HCT116 (cell line): ENCODE results near the gene GATM. TPM values are rescaled to one million over a fixed set of nuclear protein-coding genes. Genes with fewer than 3 reads are reported as not detected.

Source experiments
- ATAC-seq: fragments of 200-7000 bp; cut with Tn5 transposase; 2 replicates; pipeline ENCODE4 v1.9.1; 2020; ENCODE audit warnings: mild to moderate bottlenecking, moderate library complexity
- BruUV-seq: library from RNA; stranded (reverse); fragments of 400-500 nt; replicated peaks from 2 replicates; lab custom pipeline; 2021; lab: Mats Ljungman, UMichigan
- CTCF ChIA-PET: fragments of 300-600 bp; sonication (Branson Sonifier 250); formaldehyde crosslinking; loops from one replicate; lab custom pipeline; 2021; ENCODE audit warnings: antibody characterized with exemption; lab: Charles Lee
- POLR2A ChIA-PET: fragments of 300-600, 350-600 bp; sonication (Branson Sonifier 250); formaldehyde crosslinking; loops from one replicate; lab custom pipeline; 2021; ENCODE audit warnings: antibody characterized with exemption; lab: Charles Lee
- RAD21 ChIA-PET, 2 experiments: fragments of 300-600 bp; sonication (Branson Sonifier 250); formaldehyde crosslinking; loops; one replicate each; lab custom pipeline; 2023; ENCODE audit warnings: low total read pairs in 2 of 2; ENCODE audit not compliant: uncharacterized antibody in 2 of 2, unreplicated experiment in 2 of 2, low non-redundant PET in 1 of 2; lab: Charles Lee
- DNase-seq: peaks from one replicate; pipeline ENCODE4 v3.0.0-alpha.2; 2010; ENCODE audit warnings: low read depth, low spot score
- H2AFZ ChIP-seq: fragments of 200-600 bp; shearing (Covaris generic), sonication (generic); 2 replicates; pipeline ENCODE4 v1.6.1; 2017; ENCODE audit warnings: low read depth, mixed run types, mixed read lengths, antibody characterized with exemption, low read length; ENCODE audit not compliant: poor library complexity, severe bottlenecking
- H3K27ac ChIP-seq: 2 replicates; pipeline ENCODE4 v1.5.1; 2012; ENCODE audit warnings: low read depth, low read length
- H3K27me3 ChIP-seq: fragments of 200-600 bp; sonication (generic); 2 replicates; pipeline ENCODE4 v1.6.1; 2016; ENCODE audit warnings: mixed run types, low read length, mixed read lengths; ENCODE audit not compliant: insufficient read depth
- H3K36me3 ChIP-seq, 2 experiments: fragments of 200-500 bp in 1 of 2; fragments of 200-600 bp in 1 of 2; sonication (Bioruptor generic) in 1 of 2; sonication (generic) in 1 of 2; 2 replicates each; pipeline versions ENCODE4 v1.5.1 to v1.6.1; 2014 to 2016; ENCODE audit warnings: low read length in 2 of 2, inconsistent platforms in 1 of 2, mixed read lengths in 1 of 2, mixed run types in 1 of 2; ENCODE audit not compliant: insufficient read depth in 2 of 2, control insufficient read depth in 1 of 2
- H3K4me1 ChIP-seq, 2 experiments: fragments of 200-600 bp in 1 of 2; sonication (generic) in 1 of 2; 2 replicates each; pipeline versions ENCODE4 v1.5.1 to v1.6.1; 2012 to 2017; ENCODE audit warnings: low read length in 2 of 2, inconsistent platforms in 1 of 2, mild to moderate bottlenecking in 1 of 2, mixed read lengths in 1 of 2, mixed run types in 1 of 2, moderate library complexity in 1 of 2; ENCODE audit not compliant: insufficient read depth in 2 of 2, control insufficient read depth in 1 of 2
- H3K4me2 ChIP-seq: fragments of 200-600 bp; sonication (generic); 2 replicates; pipeline ENCODE4 v1.6.1; 2017; ENCODE audit warnings: mixed run types, low read length, mixed read lengths
- H3K4me3 ChIP-seq, 2 experiments: fragments of 200-600 bp in 1 of 2; sonication (generic) in 1 of 2; replicated peaks in 1 of 2; 2 replicates each; pipeline ENCODE4 v1.5.1; 2011 to 2016; ENCODE audit warnings: low read length in 2 of 2, control low read depth in 1 of 2, low read depth in 1 of 2, mild to moderate bottlenecking in 1 of 2, mixed read lengths in 1 of 2, mixed run types in 1 of 2
- H3K79me2 ChIP-seq: fragments of 200-600 bp; sonication (generic); 2 replicates; pipeline ENCODE4 v1.6.1; 2017; ENCODE audit warnings: mild to moderate bottlenecking, mixed run types, low read length, moderate library complexity, mixed read lengths; ENCODE audit not compliant: insufficient read depth
- H3K9ac ChIP-seq: fragments of 200-600 bp; sonication (generic); 2 replicates; pipeline ENCODE4 v1.6.1; 2016; ENCODE audit warnings: low read length, mixed read lengths
- H3K9me2 ChIP-seq: fragments of 200-600 bp; sonication (generic), shearing (Covaris generic); 2 replicates; pipeline ENCODE4 v1.6.1; 2017; ENCODE audit warnings: mixed run types, mild to moderate bottlenecking, moderate library complexity; ENCODE audit not compliant: insufficient read depth
- H3K9me3 ChIP-seq, 2 experiments: fragments of 200-500 bp in 1 of 2; fragments of 200-600 bp in 1 of 2; sonication (Bioruptor generic) in 1 of 2; sonication (generic) in 1 of 2; 2 replicates each; pipeline ENCODE4 v1.6.1; 2014 to 2017; ENCODE audit warnings: low read length in 2 of 2, mixed read lengths in 2 of 2, inconsistent platforms in 1 of 2, low read depth in 1 of 2, mild to moderate bottlenecking in 1 of 2, mixed run types in 1 of 2, moderate library complexity in 1 of 2; ENCODE audit not compliant: control insufficient read depth in 1 of 2, insufficient read depth in 1 of 2
- H4K20me1 ChIP-seq: fragments of 200-600 bp; sonication (generic), shearing (Covaris generic); 2 replicates; pipeline ENCODE4 v1.6.1; 2017; ENCODE audit warnings: mixed run types, mild to moderate bottlenecking, moderate library complexity; ENCODE audit not compliant: insufficient read depth
- CEBPB ChIP-seq: IDR thresholded peaks from 2 replicates; pipeline ENCODE4 v1.6.1; 2012; ENCODE audit warnings: low read depth
- EGR1 ChIP-seq: IDR thresholded peaks from 2 replicates; pipeline ENCODE4 v1.6.1; 2012; ENCODE audit warnings: low read depth
- ELF1 ChIP-seq: IDR thresholded peaks from 2 replicates; pipeline ENCODE4 v1.6.1; 2012; ENCODE audit warnings: low read depth, borderline replicate concordance
- EZH2 ChIP-seq: fragments of 200-600 bp; sonication (generic); IDR thresholded peaks from 2 replicates; pipeline ENCODE4 v1.6.1; 2017; ENCODE audit warnings: antibody characterized with exemption, mixed run types
- EZH2phosphoT487 ChIP-seq: fragments of 200-600 bp; IDR thresholded peaks from 2 replicates; pipeline ENCODE4 v1.6.1; 2018; ENCODE audit warnings: antibody characterized with exemption, borderline replicate concordance
- FOSL1 ChIP-seq: IDR thresholded peaks from 2 replicates; pipeline ENCODE4 v1.6.1; 2012; ENCODE audit warnings: low read depth
- JUND ChIP-seq: IDR thresholded peaks from 2 replicates; pipeline ENCODE4 v1.6.1; 2012
- POLR2A ChIP-seq: IDR thresholded peaks from 2 replicates; pipeline ENCODE4 v1.7.0; 2011; ENCODE audit warnings: borderline replicate concordance; ENCODE audit not compliant: insufficient read depth, insufficient read length; ENCODE audit errors: extremely low read depth
- POLR2AphosphoS5 ChIP-seq: IDR thresholded peaks from 2 replicates; pipeline ENCODE4 v1.6.1; 2011; ENCODE audit warnings: mild to moderate bottlenecking, low read depth, low read length, moderate library complexity
- RAD21 ChIP-seq: IDR thresholded peaks from 2 replicates; pipeline ENCODE4 v1.6.1; 2012; ENCODE audit warnings: low read depth, mild to moderate bottlenecking
- SRF ChIP-seq: IDR thresholded peaks from 2 replicates; pipeline ENCODE4 v1.6.1; 2012; ENCODE audit warnings: low read depth
- TCF7L2 ChIP-seq: IDR thresholded peaks from 2 replicates; pipeline ENCODE4 v1.7.0; 2011; ENCODE audit warnings: borderline replicate concordance, inconsistent platforms; ENCODE audit not compliant: insufficient read depth, insufficient read length; ENCODE audit errors: extremely low read depth
- ZFX ChIP-seq: fragments of 450-650 bp; IDR thresholded peaks from 2 replicates; pipeline ENCODE4 v1.6.1; 2017
- ZNF274 ChIP-seq: fragments of 200-500 bp; sonication (Bioruptor generic); IDR thresholded peaks from 2 replicates; pipeline ENCODE4 v1.6.1; 2014; ENCODE audit warnings: mild to moderate bottlenecking, low read depth, low read length, inconsistent platforms
- intact Hi-C: fragments of 100-400 bp; cut with micrococcal nuclease; formaldehyde crosslinking; loops from 2 replicates; pipeline ENCODE4 v1.10.0; 2022
- total RNA-seq: library from RNA; stranded (reverse); gene quantifications from one replicate; pipeline ENCODE4 v1.2.1, GENCODE V29; 2021; ENCODE audit not compliant: unreplicated experiment
- TF ChIP-seq, protein P1 (sequence below): IDR thresholded peaks from 2 replicates; pipeline ENCODE4 v1.6.1; 2011; ENCODE audit warnings: mild to moderate bottlenecking, low read length, moderate library complexity; ENCODE audit not compliant: insufficient replicate concordance; ENCODE audit errors: extremely low read depth
- TF ChIP-seq, protein P2 (sequence below): IDR thresholded peaks from 2 replicates; pipeline ENCODE4 v1.6.1; 2012

Gene GATM
- total RNA-seq, 1 experiment from 2014 or later, result 3.1 TPM

DNA sequence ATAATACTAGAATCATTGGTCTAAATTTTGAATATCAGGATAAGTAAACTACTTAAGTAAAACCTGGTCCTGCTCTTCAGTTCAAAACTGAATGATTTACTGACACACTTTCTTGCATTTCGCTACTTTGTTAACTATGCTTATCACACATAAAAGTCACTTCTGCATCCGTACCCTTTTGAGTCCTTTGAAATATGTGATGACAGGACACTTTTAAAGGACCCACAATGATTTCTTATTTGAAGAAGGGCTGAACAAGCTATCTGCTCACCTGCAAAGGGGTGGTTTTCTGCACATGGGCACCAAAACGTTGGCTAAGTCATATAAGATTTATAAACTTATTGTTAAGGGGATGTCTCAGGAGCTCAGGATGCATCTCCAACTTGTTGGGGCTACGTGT lies 15.0 kb downstream of the GATM start:
- Histone ChIP-seq H3K79me2 (no peaks in the 10 kb centered on the region), H3K27me3 (no peaks in the 10 kb centered on the region), H3K27ac (no peak overlapping the region), H2AFZ (no peak overlapping the region), H3K4me1 (no peaks in the 10 kb centered on the region), H3K4me3 (no peak overlapping the region), H3K36me3 (no peaks in the 10 kb centered on the region), H3K9me2 (no peaks in the 10 kb centered on the region), H3K9ac (no peak overlapping the region), H3K4me2 (no peak overlapping the region), H3K9me3 (no peaks in the 10 kb centered on the region), H4K20me1 (no peaks in the 10 kb centered on the region)
- BruUV-seq, result no TSS peak
- ATAC-seq, result no peak
- POLR2A ChIA-PET, result no interaction called here
- no peak for TF ChIP-seq EZH2
- no peak for TF ChIP-seq POLR2A
- TF ChIP-seq TCF7L2, result no peak
- no peak for TF ChIP-seq EGR1
- TF ChIP-seq, protein P1, sequence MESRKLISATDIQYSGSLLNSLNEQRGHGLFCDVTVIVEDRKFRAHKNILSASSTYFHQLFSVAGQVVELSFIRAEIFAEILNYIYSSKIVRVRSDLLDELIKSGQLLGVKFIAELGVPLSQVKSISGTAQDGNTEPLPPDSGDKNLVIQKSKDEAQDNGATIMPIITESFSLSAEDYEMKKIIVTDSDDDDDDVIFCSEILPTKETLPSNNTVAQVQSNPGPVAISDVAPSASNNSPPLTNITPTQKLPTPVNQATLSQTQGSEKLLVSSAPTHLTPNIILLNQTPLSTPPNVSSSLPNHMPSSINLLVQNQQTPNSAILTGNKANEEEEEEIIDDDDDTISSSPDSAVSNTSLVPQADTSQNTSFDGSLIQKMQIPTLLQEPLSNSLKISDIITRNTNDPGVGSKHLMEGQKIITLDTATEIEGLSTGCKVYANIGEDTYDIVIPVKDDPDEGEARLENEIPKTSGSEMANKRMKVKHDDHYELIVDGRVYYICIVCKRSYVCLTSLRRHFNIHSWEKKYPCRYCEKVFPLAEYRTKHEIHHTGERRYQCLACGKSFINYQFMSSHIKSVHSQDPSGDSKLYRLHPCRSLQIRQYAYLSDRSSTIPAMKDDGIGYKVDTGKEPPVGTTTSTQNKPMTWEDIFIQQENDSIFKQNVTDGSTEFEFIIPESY, result no peak
- no peak for TF ChIP-seq CEBPB
- no peak for TF ChIP-seq FOSL1
- no peak for TF ChIP-seq ZFX
- TF ChIP-seq JUND, result no peak
- no peak for DNase-seq
- CTCF ChIA-PET, result no interaction called here
- intact Hi-C loops, result no loop called here
- RAD21 ChIA-PET, result no interaction called here

DNA sequence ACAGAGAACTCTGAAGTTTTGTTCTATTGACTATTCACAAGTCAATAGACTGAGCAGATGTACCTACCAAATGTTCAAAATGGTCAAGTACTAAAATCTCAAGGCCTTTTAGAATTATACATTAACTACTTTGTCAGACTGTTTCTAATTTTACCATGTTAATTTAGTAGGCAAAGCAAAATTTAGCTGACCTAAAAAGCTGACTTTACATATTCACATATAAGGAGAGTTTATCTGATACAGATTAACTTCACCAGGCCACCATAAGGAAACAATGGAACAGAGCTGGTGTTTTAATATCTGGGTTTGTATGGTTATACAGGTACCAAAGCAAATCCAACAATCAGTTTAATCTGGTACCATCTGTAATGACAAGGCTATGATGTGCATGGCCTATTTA lies 15.9 kb downstream of the GATM start:
- DNase-seq (no peak), ATAC-seq (no peak)
- Histone ChIP-seq H3K79me2 (no peaks in the 10 kb centered on the region), H3K9me2 (no peaks in the 10 kb centered on the region), H3K4me2 (no peak overlapping the region), H2AFZ (no peak overlapping the region), H3K27ac (no peak overlapping the region), H3K4me3 (no peak overlapping the region), H3K4me1 (no peaks in the 10 kb centered on the region), H3K27me3 (no peaks in the 10 kb centered on the region), H3K36me3 (no peaks in the 10 kb centered on the region), H3K9me3 (no peaks in the 10 kb centered on the region), H4K20me1 (no peaks in the 10 kb centered on the region), H3K9ac (no peak overlapping the region)
- intact Hi-C loops, result no loop called here
- ChIA-PET POLR2A (no interaction called here), CTCF (no interaction called here), RAD21 (no interaction called here)
- BruUV-seq, result no TSS peak
- TF ChIP-seq, protein P1, result no peak
- TF ChIP-seq ZNF274 (no peak), TCF7L2 (no peak), EZH2 (no peak), JUND (no peak), ELF1 (no peak), POLR2AphosphoS5 (no peak), RAD21 (no peak), SRF (no peak), EZH2phosphoT487 (no peak), ZFX (no peak), EGR1 (no peak)
- TF ChIP-seq, protein P2, sequence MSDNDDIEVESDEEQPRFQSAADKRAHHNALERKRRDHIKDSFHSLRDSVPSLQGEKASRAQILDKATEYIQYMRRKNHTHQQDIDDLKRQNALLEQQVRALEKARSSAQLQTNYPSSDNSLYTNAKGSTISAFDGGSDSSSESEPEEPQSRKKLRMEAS, result no peak
